Sigmoid colon (tissue), 7 donors: ENCODE data around the gene PRDM12. TPM values are rescaled to one million over a fixed set of nuclear protein-coding genes. Genes with fewer than 3 reads are reported as not detected.

Source experiments
- DNase-seq: peaks from one replicate; pipeline ENCODE4 v3.0.0-alpha.2; 2019
- H3K27ac ChIP-seq, 4 donors: fragments of 200-600 bp; sonication (generic); one replicate each; pipeline ENCODE4 v1.5.1; 2016 to 2019; ENCODE audit warnings: mild to moderate bottlenecking in 1 of 4
- H3K27me3 ChIP-seq, 3 donors: fragments of 200-600 bp; sonication (generic); one replicate each; pipeline ENCODE4 v1.5.1; 2019; ENCODE audit warnings: mild to moderate bottlenecking in 1 of 3
- H3K36me3 ChIP-seq, 4 donors: fragments of 200-600 bp; sonication (generic); one replicate each; pipeline ENCODE4 v1.5.1; 2016 to 2019
- H3K4me1 ChIP-seq, 4 donors: fragments of 200-600 bp; sonication (generic); one replicate each; pipeline ENCODE4 v1.5.1; 2017 to 2019
- H3K4me3 ChIP-seq, 4 donors: fragments of 200-600 bp; sonication (generic); one replicate each; pipeline ENCODE4 v1.5.1; 2017 to 2019; ENCODE audit warnings: mild to moderate bottlenecking in 2 of 4, moderate library complexity in 1 of 4
- H3K9me3 ChIP-seq, 4 donors: fragments of 200-600 bp in 3 of 4; sonication (generic) in 3 of 4; one replicate each; pipeline versions ENCODE4 v1.5.1 to v1.6.1; 2013 to 2019
- EP300 ChIP-seq, 4 donors: sonication (generic); formaldehyde crosslinking; IDR thresholded peaks; one replicate each; pipeline ENCODE4 v1.6.1; 2017; ENCODE audit warnings: antibody characterized with exemption in 4 of 4
- POLR2A ChIP-seq, 2 donors: fragments of 450-650 bp; IDR thresholded peaks; one replicate each; pipeline ENCODE4 v1.6.1; 2016; ENCODE audit warnings: antibody characterized with exemption in 2 of 2, mild to moderate bottlenecking in 2 of 2, moderate library complexity in 2 of 2
- POLR2AphosphoS5 ChIP-seq, 4 donors: sonication (generic); formaldehyde crosslinking; IDR thresholded peaks; one replicate each; pipeline ENCODE4 v1.6.1; 2017; ENCODE audit warnings: antibody characterized with exemption in 4 of 4
- WGBS, 2 donors: extraction: QIAGEN DNeasy Blood & Tissue Kit; methylation state at CpG; one replicate each; pipeline ENCODE4 v1.1.7; 2013; 5-methylcytosine and 5-hydroxymethylcytosine counted together
- intact Hi-C: fragments of 100-400 bp; cut with DNase I; formaldehyde crosslinking; loops from one replicate; pipeline ENCODE4 v1.15.1; 2023
- polyA plus RNA-seq, 3 donors: library from polyadenylated mRNA; stranded (reverse); fragments of 200-250 nt; gene quantifications; one replicate each; pipeline ENCODE4 v1.2.3, GENCODE V29; 2013
- total RNA-seq, 4 donors: library from RNA; depleted of rRNA; stranded (reverse); fragments of >200 nt; gene quantifications; one replicate each; pipeline ENCODE4 v1.1.0, GENCODE V29; 2016
- TF ChIP-seq, protein P1 (sequence below), 4 experiments: fragments of 450-650 bp in 3 of 4; fragments of 200-600 bp in 1 of 4; IDR thresholded peaks; one replicate each; pipeline ENCODE4 v1.5.1; 2016 to 2019; ENCODE audit warnings: antibody characterized with exemption in 4 of 4, mild to moderate bottlenecking in 3 of 4, moderate library complexity in 2 of 4
- donor health status: healthy with polysubstance abuse.
- donor health status: Bipolar disorder and iron deficiency.
- donor health status: healthy.

The PRDM12 gene
- total and polyA plus RNA-seq, 7 donors = not detected

DNA sequence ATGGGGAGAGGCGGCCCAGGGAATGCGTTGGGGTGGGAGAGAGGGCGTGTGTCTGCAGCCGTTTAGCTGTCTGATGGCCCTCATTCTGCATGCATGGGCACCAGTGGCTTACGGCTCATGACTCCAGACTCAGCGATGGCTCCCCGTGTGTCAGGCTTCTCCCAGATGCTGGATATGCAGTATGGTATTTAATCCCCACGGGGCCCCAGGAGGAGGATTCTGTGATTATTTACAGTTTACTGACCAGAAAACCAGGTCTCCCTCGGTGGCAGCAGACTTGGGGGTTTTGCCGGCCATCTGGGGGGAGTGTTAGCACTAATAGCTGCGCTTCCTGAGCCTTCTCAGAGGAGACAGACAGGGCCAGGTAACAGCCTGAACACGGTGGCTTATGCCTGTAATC, 4.3 kb downstream of the PRDM12 start:
- no peak for DNase-seq

DNA sequence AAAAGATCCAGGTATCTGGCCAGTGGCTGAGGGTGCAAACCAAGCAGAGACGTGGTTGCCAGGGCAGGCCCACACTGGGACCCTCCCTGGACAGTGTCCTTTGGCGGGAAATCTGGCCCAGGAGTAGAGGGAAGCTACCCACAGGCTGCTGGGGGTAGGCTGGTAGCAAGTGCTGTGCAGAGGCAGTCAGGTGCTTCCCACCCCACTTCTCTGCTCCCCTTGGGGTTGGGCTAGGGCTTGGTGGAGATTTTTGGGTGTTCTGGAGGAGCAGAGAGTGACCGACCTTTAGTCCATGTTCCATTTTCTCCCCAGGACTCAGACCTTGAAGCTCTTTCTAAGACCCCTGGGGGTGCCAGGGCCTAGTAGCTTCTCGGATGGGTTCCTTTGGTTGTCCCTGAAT, 5.6 kb downstream of the PRDM12 start:
- no peak for TF ChIP-seq POLR2AphosphoS5 (IDR thresholded peaks at IDR 0.05)
- TF ChIP-seq, protein P1, sequence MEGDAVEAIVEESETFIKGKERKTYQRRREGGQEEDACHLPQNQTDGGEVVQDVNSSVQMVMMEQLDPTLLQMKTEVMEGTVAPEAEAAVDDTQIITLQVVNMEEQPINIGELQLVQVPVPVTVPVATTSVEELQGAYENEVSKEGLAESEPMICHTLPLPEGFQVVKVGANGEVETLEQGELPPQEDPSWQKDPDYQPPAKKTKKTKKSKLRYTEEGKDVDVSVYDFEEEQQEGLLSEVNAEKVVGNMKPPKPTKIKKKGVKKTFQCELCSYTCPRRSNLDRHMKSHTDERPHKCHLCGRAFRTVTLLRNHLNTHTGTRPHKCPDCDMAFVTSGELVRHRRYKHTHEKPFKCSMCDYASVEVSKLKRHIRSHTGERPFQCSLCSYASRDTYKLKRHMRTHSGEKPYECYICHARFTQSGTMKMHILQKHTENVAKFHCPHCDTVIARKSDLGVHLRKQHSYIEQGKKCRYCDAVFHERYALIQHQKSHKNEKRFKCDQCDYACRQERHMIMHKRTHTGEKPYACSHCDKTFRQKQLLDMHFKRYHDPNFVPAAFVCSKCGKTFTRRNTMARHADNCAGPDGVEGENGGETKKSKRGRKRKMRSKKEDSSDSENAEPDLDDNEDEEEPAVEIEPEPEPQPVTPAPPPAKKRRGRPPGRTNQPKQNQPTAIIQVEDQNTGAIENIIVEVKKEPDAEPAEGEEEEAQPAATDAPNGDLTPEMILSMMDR (IDR thresholded peaks at IDR 0.05) = no peak
- TF ChIP-seq EP300 (IDR thresholded peaks at IDR 0.05) = no peak
- no peak for TF ChIP-seq POLR2A (IDR thresholded peaks at IDR 0.05)
- intact Hi-C loops = no loop called here
- peaks cover 19 to 37% (median 29%) of the 10 kb centered on the region in 3 donors for H3K27me3 ChIP-seq

More for the DNA sequence above, 4.3 kb downstream of the PRDM12 start:
- H3K4me1 ChIP-seq = peaks cover 0 to 32% (median 31%) of the 10 kb centered on the region in 4 donors
- intact Hi-C loops = no loop called here
- WGBS, 2 donors = 55 to 62% methylated on average over 12 of the region's 12 CpGs
- H3K27ac ChIP-seq = no peak overlapping the region
- no peak for TF ChIP-seq POLR2A (IDR thresholded peaks at IDR 0.05)
- TF ChIP-seq POLR2AphosphoS5 (IDR thresholded peaks at IDR 0.05) = no peak
- no peak for TF ChIP-seq EP300 (IDR thresholded peaks at IDR 0.05)
- TF ChIP-seq, protein P1 (IDR thresholded peaks at IDR 0.05) = no peak
- H3K4me3 ChIP-seq = no peak overlapping the region
- H3K36me3 ChIP-seq = no peaks in the 10 kb centered on the region
- H3K9me3 ChIP-seq = no peaks in the 10 kb centered on the region
- peaks cover 32 to 50% (median 42%) of the 10 kb centered on the region in 3 donors for H3K27me3 ChIP-seq

GRCh38 chr9:130670644-130671043, 6.2 kb downstream of the PRDM12 start:
- Histone ChIP-seq H3K9me3 (no peaks in the 10 kb centered on the region), H3K4me3 (no peak overlapping the region), H3K36me3 (no peaks in the 10 kb centered on the region), H3K27me3 (peaks cover 12 to 30% (median 22%) of the 10 kb centered on the region in 3 donors), H3K4me1 (peaks cover 0 to 12% (median 12%) of the 10 kb centered on the region in 4 donors), H3K27ac (no peak overlapping the region)
- 81 to 83% methylated on average over 6 of the region's 6 CpGs for WGBS, 2 donors
- no peak for DNase-seq
- TF ChIP-seq POLR2AphosphoS5 (IDR thresholded peaks at IDR 0.05) (no peak), POLR2A (IDR thresholded peaks at IDR 0.05) (no peak), EP300 (IDR thresholded peaks at IDR 0.05) (no peak)
- TF ChIP-seq, protein P1 (IDR thresholded peaks at IDR 0.05) = no peak
- intact Hi-C loops = no loop called here

More for the DNA sequence above, 5.6 kb downstream of the PRDM12 start:
- DNase-seq = no peak
- 75 to 83% methylated on average over 4 of the region's 4 CpGs for WGBS, 2 donors
- H3K4me3 ChIP-seq = no peak overlapping the region
- H3K4me1 ChIP-seq = peaks cover 0 to 19% (median 18%) of the 10 kb centered on the region in 4 donors
- no peaks in the 10 kb centered on the region for H3K36me3 ChIP-seq
- no peaks in the 10 kb centered on the region for H3K9me3 ChIP-seq
- no peak overlapping the region for H3K27ac ChIP-seq

GRCh38 chr9:130672466-130672865, 8.1 kb downstream of the PRDM12 start:
- Histone ChIP-seq H3K36me3 (no peaks in the 10 kb centered on the region), H3K27ac (no peak overlapping the region), H3K9me3 (no peaks in the 10 kb centered on the region), H3K27me3 (peaks cover 0 to 12% (median 4%) of the 10 kb centered on the region in 3 donors), H3K4me3 (no peak overlapping the region), H3K4me1 (no peaks in the 10 kb centered on the region)
- 85 to 91% methylated on average over 8 of the region's 8 CpGs for WGBS, 2 donors
- intact Hi-C loops = no loop called here
- DNase-seq = no peak
- no peak for TF ChIP-seq POLR2A (IDR thresholded peaks at IDR 0.05)

- H3K27ac ChIP-seq = no peak overlapping the region
- no peaks in the 10 kb centered on the region for H3K4me1 ChIP-seq
- no peak for DNase-seq
- TF ChIP-seq, protein P1 (IDR thresholded peaks at IDR 0.05) = no peak
- TF ChIP-seq EP300 (IDR thresholded peaks at IDR 0.05) (no peak), POLR2A (IDR thresholded peaks at IDR 0.05) (no peak), POLR2AphosphoS5 (IDR thresholded peaks at IDR 0.05) (no peak)
- intact Hi-C loops = no loop called here
- H3K9me3 ChIP-seq = no peaks in the 10 kb centered on the region
- no peaks in the 10 kb centered on the region for H3K36me3 ChIP-seq
- H3K27me3 ChIP-seq = peaks cover 0 to 6% (median 0%) of the 10 kb centered on the region in 3 donors
- H3K4me3 ChIP-seq = no peak overlapping the region
- WGBS, 2 donors = 87 to 89% methylated on average over 12 of the region's 12 CpGs
These were observed 8.7 kb downstream of the PRDM12 start for GRCh38 chr9:130672933-130673615.
